ENCODE measurements around the gene PLA2G15.
"Not testable (repeated sequence)": the region's sequence is repeated elsewhere in the genome, so short reads cannot be mapped to it uniquely, and the experiment has no call there.

PLA2G15 gene

DNA sequence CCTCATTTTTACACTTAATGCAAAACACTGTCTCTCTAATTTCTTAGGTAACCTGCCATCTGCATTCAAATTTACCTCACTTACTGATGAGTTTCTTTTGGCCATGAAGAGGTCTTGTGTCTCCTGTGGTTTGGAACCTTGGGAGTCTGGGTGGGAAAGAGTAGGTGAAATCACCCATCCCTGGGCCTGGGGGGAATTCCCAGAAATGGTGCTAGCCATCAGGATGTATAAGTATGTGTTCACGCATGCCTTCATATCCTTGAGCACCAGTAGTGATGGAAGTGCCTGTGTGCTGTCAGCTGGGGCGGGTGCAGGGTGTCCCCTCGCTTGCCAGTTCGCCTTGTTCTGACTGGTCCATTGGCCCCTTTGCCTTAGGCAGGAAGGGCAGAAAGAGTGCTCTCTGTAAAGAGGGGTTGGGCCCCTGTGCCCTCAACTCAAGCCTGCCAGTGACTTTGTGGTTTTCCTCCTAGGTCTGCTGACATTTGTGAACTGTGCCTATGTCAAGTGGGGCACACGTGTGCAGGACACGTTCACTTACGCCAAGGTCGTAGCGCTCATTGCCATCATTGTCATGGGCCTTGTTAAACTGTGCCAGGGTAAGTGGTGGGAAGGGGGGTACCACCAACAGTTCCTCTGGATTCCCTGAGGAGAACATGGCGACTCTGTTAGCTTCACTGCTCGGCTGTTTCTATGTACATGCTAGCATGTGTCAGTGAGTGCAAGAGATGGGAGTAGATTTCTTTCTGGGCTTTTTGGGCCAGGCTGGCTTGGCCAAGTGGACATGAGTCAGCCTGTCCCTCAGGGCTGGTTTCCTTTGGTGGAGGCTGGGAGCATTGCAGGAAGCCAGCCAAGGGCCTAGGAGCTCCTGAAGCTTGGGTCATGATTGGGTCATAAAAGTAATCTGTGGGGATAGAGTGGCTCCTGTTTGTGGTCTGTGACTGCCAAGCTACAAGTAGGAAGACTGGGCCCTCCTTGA is 42.4 kb downstream of the PLA2G15 start:
- TF ChIP-seq, protein P1, sequence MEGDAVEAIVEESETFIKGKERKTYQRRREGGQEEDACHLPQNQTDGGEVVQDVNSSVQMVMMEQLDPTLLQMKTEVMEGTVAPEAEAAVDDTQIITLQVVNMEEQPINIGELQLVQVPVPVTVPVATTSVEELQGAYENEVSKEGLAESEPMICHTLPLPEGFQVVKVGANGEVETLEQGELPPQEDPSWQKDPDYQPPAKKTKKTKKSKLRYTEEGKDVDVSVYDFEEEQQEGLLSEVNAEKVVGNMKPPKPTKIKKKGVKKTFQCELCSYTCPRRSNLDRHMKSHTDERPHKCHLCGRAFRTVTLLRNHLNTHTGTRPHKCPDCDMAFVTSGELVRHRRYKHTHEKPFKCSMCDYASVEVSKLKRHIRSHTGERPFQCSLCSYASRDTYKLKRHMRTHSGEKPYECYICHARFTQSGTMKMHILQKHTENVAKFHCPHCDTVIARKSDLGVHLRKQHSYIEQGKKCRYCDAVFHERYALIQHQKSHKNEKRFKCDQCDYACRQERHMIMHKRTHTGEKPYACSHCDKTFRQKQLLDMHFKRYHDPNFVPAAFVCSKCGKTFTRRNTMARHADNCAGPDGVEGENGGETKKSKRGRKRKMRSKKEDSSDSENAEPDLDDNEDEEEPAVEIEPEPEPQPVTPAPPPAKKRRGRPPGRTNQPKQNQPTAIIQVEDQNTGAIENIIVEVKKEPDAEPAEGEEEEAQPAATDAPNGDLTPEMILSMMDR (IDR thresholded peaks at IDR 0.05; ENCODE audit: borderline replicate concordance, control extremely low read depth, extremely low read depth, insufficient read depth, missing control alignments): peak; percentile 1
- DNase-seq (ENCODE audit: low spot score): no peak
- in situ Hi-C loops (cut with MboI; ENCODE audit: low sequenced_read_pairs, unreplicated experiment): no loop called here

DNA sequence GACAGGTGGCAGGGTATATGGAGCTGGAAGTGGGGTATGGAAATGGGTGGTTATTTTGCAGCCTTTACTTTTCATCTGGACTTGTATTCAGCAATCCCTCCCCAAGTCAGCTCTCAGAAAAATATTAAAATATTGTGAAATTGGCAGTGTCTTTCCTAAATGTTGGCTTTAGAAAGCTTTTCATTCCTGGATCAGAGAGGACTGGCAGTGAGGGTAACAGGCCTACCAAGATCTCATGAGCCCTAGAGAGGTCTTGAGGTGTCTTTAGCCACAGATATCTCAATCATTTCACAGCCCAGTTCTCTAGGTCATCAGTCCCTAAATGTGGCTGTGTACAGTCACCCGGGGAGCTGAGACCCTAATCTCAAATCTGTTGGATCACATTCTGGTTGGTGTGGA is 43.1 kb downstream of the PLA2G15 start:
- DNase-seq (ENCODE audit: low spot score): no peak
- TF ChIP-seq, protein P1 (IDR thresholded peaks at IDR 0.05; ENCODE audit: borderline replicate concordance, control extremely low read depth, extremely low read depth, insufficient read depth, missing control alignments): no peak
- in situ Hi-C loops (cut with MboI; ENCODE audit: low sequenced_read_pairs, unreplicated experiment): no loop called here

DNA sequence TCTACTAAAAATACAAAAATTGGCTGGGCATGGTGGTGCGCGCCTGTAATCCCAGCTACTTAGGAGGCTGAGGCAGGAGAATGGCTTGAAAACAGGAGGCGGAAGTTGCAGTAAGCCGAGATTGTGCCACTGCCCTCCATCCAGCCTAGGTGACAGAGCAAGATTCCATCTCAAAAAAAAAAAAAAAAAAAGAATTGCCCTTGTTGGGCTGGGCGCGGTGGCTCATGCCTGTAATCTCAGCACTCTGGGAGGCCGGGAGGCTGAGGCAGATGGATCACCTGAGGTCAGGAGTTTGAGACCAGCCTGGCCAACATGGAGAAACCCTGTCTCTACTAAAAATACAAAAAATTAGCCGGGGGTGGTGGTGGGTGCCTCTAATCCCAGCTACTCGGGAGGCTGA is 43.6 kb downstream of the PLA2G15 start:
- in situ Hi-C loops (cut with MboI; ENCODE audit: low sequenced_read_pairs, unreplicated experiment); DNase-seq (ENCODE audit: low spot score): not testable (repeated sequence)

GRCh38 chr16:68289202-68289601 is 44.0 kb downstream of the PLA2G15 start:
- in situ Hi-C loops (cut with MboI; ENCODE audit: low sequenced_read_pairs, unreplicated experiment): no loop called here
- TF ChIP-seq, protein P1 (IDR thresholded peaks at IDR 0.05; ENCODE audit: borderline replicate concordance, control extremely low read depth, extremely low read depth, insufficient read depth, missing control alignments): no peak

GRCh38 chr16:68289621-68290329 is 44.6 kb downstream of the PLA2G15 start:
- peak; percentile 86 for DNase-seq (ENCODE audit: low spot score)
- in situ Hi-C loops (cut with MboI; ENCODE audit: low sequenced_read_pairs, unreplicated experiment): no loop called here

More at GRCh38 chr16:68289202-68289601, 44.0 kb downstream of the PLA2G15 start:
- no peak for DNase-seq (ENCODE audit: low spot score)

GRCh38 chr16:68290450-68290849 is 45.3 kb downstream of the PLA2G15 start:
- DNase-seq (ENCODE audit: low spot score): no peak
- in situ Hi-C loops (cut with MboI; ENCODE audit: low sequenced_read_pairs, unreplicated experiment): no loop called here
- TF ChIP-seq, protein P1 (IDR thresholded peaks at IDR 0.05; ENCODE audit: borderline replicate concordance, control extremely low read depth, extremely low read depth, insufficient read depth, missing control alignments): no peak

More at GRCh38 chr16:68289621-68290329, 44.6 kb downstream of the PLA2G15 start:
- TF ChIP-seq, protein P1 (IDR thresholded peaks at IDR 0.05; ENCODE audit: borderline replicate concordance, control extremely low read depth, extremely low read depth, insufficient read depth, missing control alignments): no peak
